HCT116 (cell line): ENCODE results near the gene MDM4. TPM values are rescaled to one million over a fixed set of nuclear protein-coding genes. Genes with fewer than 3 reads are reported as not detected.

ENCODE experiments used
- ATAC-seq: fragments of 200-7000 bp; cut with Tn5 transposase; 2 replicates; pipeline ENCODE4 v1.9.1; 2020; ENCODE audit warnings: mild to moderate bottlenecking, moderate library complexity
- BruUV-seq: library from RNA; stranded (reverse); fragments of 400-500 nt; replicated peaks from 2 replicates; lab custom pipeline; 2021; lab: Mats Ljungman, UMichigan
- CTCF ChIA-PET: fragments of 300-600 bp; sonication (Branson Sonifier 250); formaldehyde crosslinking; loops from one replicate; lab custom pipeline; 2021; ENCODE audit warnings: antibody characterized with exemption; lab: Charles Lee
- POLR2A ChIA-PET: fragments of 300-600, 350-600 bp; sonication (Branson Sonifier 250); formaldehyde crosslinking; loops from one replicate; lab custom pipeline; 2021; ENCODE audit warnings: antibody characterized with exemption; lab: Charles Lee
- RAD21 ChIA-PET, 2 experiments: fragments of 300-600 bp; sonication (Branson Sonifier 250); formaldehyde crosslinking; loops; one replicate each; lab custom pipeline; 2023; ENCODE audit warnings: low total read pairs in 2 of 2; ENCODE audit not compliant: uncharacterized antibody in 2 of 2, unreplicated experiment in 2 of 2, low non-redundant PET in 1 of 2; lab: Charles Lee
- DNase-seq: peaks from one replicate; pipeline ENCODE4 v3.0.0-alpha.2; 2010; ENCODE audit warnings: low read depth, low spot score
- H2AFZ ChIP-seq: fragments of 200-600 bp; shearing (Covaris generic), sonication (generic); 2 replicates; pipeline ENCODE4 v1.6.1; 2017; ENCODE audit warnings: low read depth, mixed run types, mixed read lengths, antibody characterized with exemption, low read length; ENCODE audit not compliant: poor library complexity, severe bottlenecking
- H3K27ac ChIP-seq: 2 replicates; pipeline ENCODE4 v1.5.1; 2012; ENCODE audit warnings: low read depth, low read length
- H3K27me3 ChIP-seq: fragments of 200-600 bp; sonication (generic); 2 replicates; pipeline ENCODE4 v1.6.1; 2016; ENCODE audit warnings: mixed run types, low read length, mixed read lengths; ENCODE audit not compliant: insufficient read depth
- H3K36me3 ChIP-seq, 2 experiments: fragments of 200-500 bp in 1 of 2; fragments of 200-600 bp in 1 of 2; sonication (Bioruptor generic) in 1 of 2; sonication (generic) in 1 of 2; 2 replicates each; pipeline versions ENCODE4 v1.5.1 to v1.6.1; 2014 to 2016; ENCODE audit warnings: low read length in 2 of 2, inconsistent platforms in 1 of 2, mixed read lengths in 1 of 2, mixed run types in 1 of 2; ENCODE audit not compliant: insufficient read depth in 2 of 2, control insufficient read depth in 1 of 2
- H3K4me1 ChIP-seq, 2 experiments: fragments of 200-600 bp in 1 of 2; sonication (generic) in 1 of 2; 2 replicates each; pipeline versions ENCODE4 v1.5.1 to v1.6.1; 2012 to 2017; ENCODE audit warnings: low read length in 2 of 2, inconsistent platforms in 1 of 2, mild to moderate bottlenecking in 1 of 2, mixed read lengths in 1 of 2, mixed run types in 1 of 2, moderate library complexity in 1 of 2; ENCODE audit not compliant: insufficient read depth in 2 of 2, control insufficient read depth in 1 of 2
- H3K4me2 ChIP-seq: fragments of 200-600 bp; sonication (generic); 2 replicates; pipeline ENCODE4 v1.6.1; 2017; ENCODE audit warnings: mixed run types, low read length, mixed read lengths
- H3K4me3 ChIP-seq, 2 experiments: fragments of 200-600 bp in 1 of 2; sonication (generic) in 1 of 2; replicated peaks in 1 of 2; 2 replicates each; pipeline ENCODE4 v1.5.1; 2011 to 2016; ENCODE audit warnings: low read length in 2 of 2, control low read depth in 1 of 2, low read depth in 1 of 2, mild to moderate bottlenecking in 1 of 2, mixed read lengths in 1 of 2, mixed run types in 1 of 2
- H3K79me2 ChIP-seq: fragments of 200-600 bp; sonication (generic); 2 replicates; pipeline ENCODE4 v1.6.1; 2017; ENCODE audit warnings: mild to moderate bottlenecking, mixed run types, low read length, moderate library complexity, mixed read lengths; ENCODE audit not compliant: insufficient read depth
- H3K9ac ChIP-seq: fragments of 200-600 bp; sonication (generic); 2 replicates; pipeline ENCODE4 v1.6.1; 2016; ENCODE audit warnings: low read length, mixed read lengths
- H3K9me2 ChIP-seq: fragments of 200-600 bp; sonication (generic), shearing (Covaris generic); 2 replicates; pipeline ENCODE4 v1.6.1; 2017; ENCODE audit warnings: mixed run types, mild to moderate bottlenecking, moderate library complexity; ENCODE audit not compliant: insufficient read depth
- H3K9me3 ChIP-seq, 2 experiments: fragments of 200-500 bp in 1 of 2; fragments of 200-600 bp in 1 of 2; sonication (Bioruptor generic) in 1 of 2; sonication (generic) in 1 of 2; 2 replicates each; pipeline ENCODE4 v1.6.1; 2014 to 2017; ENCODE audit warnings: low read length in 2 of 2, mixed read lengths in 2 of 2, inconsistent platforms in 1 of 2, low read depth in 1 of 2, mild to moderate bottlenecking in 1 of 2, mixed run types in 1 of 2, moderate library complexity in 1 of 2; ENCODE audit not compliant: control insufficient read depth in 1 of 2, insufficient read depth in 1 of 2
- H4K20me1 ChIP-seq: fragments of 200-600 bp; sonication (generic), shearing (Covaris generic); 2 replicates; pipeline ENCODE4 v1.6.1; 2017; ENCODE audit warnings: mixed run types, mild to moderate bottlenecking, moderate library complexity; ENCODE audit not compliant: insufficient read depth
- ATF3 ChIP-seq: IDR thresholded peaks from 2 replicates; pipeline ENCODE4 v1.6.1; 2012
- CEBPB ChIP-seq: IDR thresholded peaks from 2 replicates; pipeline ENCODE4 v1.6.1; 2012; ENCODE audit warnings: low read depth
- EGR1 ChIP-seq: IDR thresholded peaks from 2 replicates; pipeline ENCODE4 v1.6.1; 2012; ENCODE audit warnings: low read depth
- ELF1 ChIP-seq: IDR thresholded peaks from 2 replicates; pipeline ENCODE4 v1.6.1; 2012; ENCODE audit warnings: low read depth, borderline replicate concordance
- EZH2 ChIP-seq: fragments of 200-600 bp; sonication (generic); IDR thresholded peaks from 2 replicates; pipeline ENCODE4 v1.6.1; 2017; ENCODE audit warnings: antibody characterized with exemption, mixed run types
- FOSL1 ChIP-seq: IDR thresholded peaks from 2 replicates; pipeline ENCODE4 v1.6.1; 2012; ENCODE audit warnings: low read depth
- POLR2A ChIP-seq: IDR thresholded peaks from 2 replicates; pipeline ENCODE4 v1.7.0; 2011; ENCODE audit warnings: borderline replicate concordance; ENCODE audit not compliant: insufficient read depth, insufficient read length; ENCODE audit errors: extremely low read depth
- POLR2AphosphoS5 ChIP-seq: IDR thresholded peaks from 2 replicates; pipeline ENCODE4 v1.6.1; 2011; ENCODE audit warnings: mild to moderate bottlenecking, low read depth, low read length, moderate library complexity
- RAD21 ChIP-seq: IDR thresholded peaks from 2 replicates; pipeline ENCODE4 v1.6.1; 2012; ENCODE audit warnings: low read depth, mild to moderate bottlenecking
- SP1 ChIP-seq: IDR thresholded peaks from 2 replicates; pipeline ENCODE4 v1.6.1; 2012; ENCODE audit warnings: low read depth
- SRF ChIP-seq: IDR thresholded peaks from 2 replicates; pipeline ENCODE4 v1.6.1; 2012; ENCODE audit warnings: low read depth
- TCF7L2 ChIP-seq: IDR thresholded peaks from 2 replicates; pipeline ENCODE4 v1.7.0; 2011; ENCODE audit warnings: borderline replicate concordance, inconsistent platforms; ENCODE audit not compliant: insufficient read depth, insufficient read length; ENCODE audit errors: extremely low read depth
- YY1 ChIP-seq: IDR thresholded peaks from 2 replicates; pipeline ENCODE4 v1.6.1; 2011; ENCODE audit warnings: low read length, low read depth, moderate library complexity, mild to moderate bottlenecking; ENCODE audit not compliant: insufficient replicate concordance; ENCODE audit errors: extremely low read depth
- intact Hi-C: fragments of 100-400 bp; cut with micrococcal nuclease; formaldehyde crosslinking; loops from 2 replicates; pipeline ENCODE4 v1.10.0; 2022
- total RNA-seq: library from RNA; stranded (reverse); gene quantifications from one replicate; pipeline ENCODE4 v1.2.1, GENCODE V29; 2021; ENCODE audit not compliant: unreplicated experiment
- TF ChIP-seq, protein P1 (sequence below): IDR thresholded peaks from 2 replicates; pipeline ENCODE4 v1.6.1; 2012
- TF ChIP-seq, protein P2 (sequence below), 3 experiments: fragments of 200-600 bp in 1 of 3; sonication (generic) in 1 of 3; IDR thresholded peaks in 2 of 3; conservative IDR thresholded peaks in 1 of 3; 2 replicates each; pipeline ENCODE4 v1.5.1; 2012 to 2017; ENCODE audit warnings: low read depth in 2 of 3, low read length in 2 of 3, antibody characterized with exemption in 1 of 3, borderline replicate concordance in 1 of 3, control low read depth in 1 of 3, mild to moderate bottlenecking in 1 of 3, mixed read lengths in 1 of 3, mixed run types in 1 of 3, moderate library complexity in 1 of 3; ENCODE audit not compliant: insufficient read depth in 1 of 3
- TF ChIP-seq, protein P3 (sequence below): IDR thresholded peaks from 2 replicates; pipeline ENCODE4 v1.6.1; 2011; ENCODE audit warnings: mild to moderate bottlenecking, low read length, moderate library complexity; ENCODE audit not compliant: insufficient replicate concordance; ENCODE audit errors: extremely low read depth

The MDM4 gene
- total RNA-seq, 1 experiment from 2014 or later: 79.5 TPM

DNA sequence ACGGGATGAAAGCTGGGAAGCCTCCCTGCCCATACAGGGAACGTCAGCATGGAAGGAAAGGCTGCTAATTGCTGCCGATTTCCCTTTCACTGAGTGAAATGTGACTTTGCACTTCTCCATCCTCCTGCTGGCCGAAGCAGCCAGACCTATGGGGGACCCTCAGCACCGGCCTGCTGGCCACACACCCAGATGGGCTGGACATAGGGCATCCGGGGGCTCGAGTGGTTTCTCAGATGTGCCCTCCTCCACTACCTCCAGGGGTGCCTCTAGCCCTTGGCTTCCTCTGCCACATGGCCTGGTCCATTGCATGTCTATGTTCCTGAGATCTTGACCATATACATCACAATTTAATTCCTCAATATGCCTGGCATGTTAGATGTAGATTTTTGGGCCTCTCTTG is 89.6 kb downstream of the MDM4 start:
- intact Hi-C loops: no loop called here
- Histone ChIP-seq H2AFZ (no peak overlapping the region), H3K4me1 (no peaks in the 10 kb centered on the region), H3K9ac (no peak overlapping the region), H3K27me3 (no peaks in the 10 kb centered on the region), H3K9me3 (no peaks in the 10 kb centered on the region), H3K27ac (no peak overlapping the region), H3K4me3 (no peak overlapping the region), H4K20me1 (no peaks in the 10 kb centered on the region), H3K36me3 (no peaks in the 10 kb centered on the region), H3K79me2 (no peaks in the 10 kb centered on the region), H3K9me2 (no peaks in the 10 kb centered on the region), H3K4me2 (no peak overlapping the region)
- TF ChIP-seq RAD21 (no peak), ATF3 (no peak), YY1 (no peak), EGR1 (no peak), POLR2A (no peak), SP1 (no peak), FOSL1 (no peak), SRF (no peak), TCF7L2 (no peak), ELF1 (no peak), EZH2 (no peak), POLR2AphosphoS5 (no peak), CEBPB (no peak)
- TF ChIP-seq, protein P1, sequence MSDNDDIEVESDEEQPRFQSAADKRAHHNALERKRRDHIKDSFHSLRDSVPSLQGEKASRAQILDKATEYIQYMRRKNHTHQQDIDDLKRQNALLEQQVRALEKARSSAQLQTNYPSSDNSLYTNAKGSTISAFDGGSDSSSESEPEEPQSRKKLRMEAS: no peak
- TF ChIP-seq, protein P2, sequence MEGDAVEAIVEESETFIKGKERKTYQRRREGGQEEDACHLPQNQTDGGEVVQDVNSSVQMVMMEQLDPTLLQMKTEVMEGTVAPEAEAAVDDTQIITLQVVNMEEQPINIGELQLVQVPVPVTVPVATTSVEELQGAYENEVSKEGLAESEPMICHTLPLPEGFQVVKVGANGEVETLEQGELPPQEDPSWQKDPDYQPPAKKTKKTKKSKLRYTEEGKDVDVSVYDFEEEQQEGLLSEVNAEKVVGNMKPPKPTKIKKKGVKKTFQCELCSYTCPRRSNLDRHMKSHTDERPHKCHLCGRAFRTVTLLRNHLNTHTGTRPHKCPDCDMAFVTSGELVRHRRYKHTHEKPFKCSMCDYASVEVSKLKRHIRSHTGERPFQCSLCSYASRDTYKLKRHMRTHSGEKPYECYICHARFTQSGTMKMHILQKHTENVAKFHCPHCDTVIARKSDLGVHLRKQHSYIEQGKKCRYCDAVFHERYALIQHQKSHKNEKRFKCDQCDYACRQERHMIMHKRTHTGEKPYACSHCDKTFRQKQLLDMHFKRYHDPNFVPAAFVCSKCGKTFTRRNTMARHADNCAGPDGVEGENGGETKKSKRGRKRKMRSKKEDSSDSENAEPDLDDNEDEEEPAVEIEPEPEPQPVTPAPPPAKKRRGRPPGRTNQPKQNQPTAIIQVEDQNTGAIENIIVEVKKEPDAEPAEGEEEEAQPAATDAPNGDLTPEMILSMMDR (IDR thresholded peaks at IDR 0.05 in 2 of 3, conservative IDR thresholded peaks at IDR 0.05 in 1 of 3; ENCODE audit: borderline replicate concordance in 1 of 3, insufficient read depth in 1 of 3, low read depth in 2 of 3, low read length in 2 of 3): no peak
- TF ChIP-seq, protein P3, sequence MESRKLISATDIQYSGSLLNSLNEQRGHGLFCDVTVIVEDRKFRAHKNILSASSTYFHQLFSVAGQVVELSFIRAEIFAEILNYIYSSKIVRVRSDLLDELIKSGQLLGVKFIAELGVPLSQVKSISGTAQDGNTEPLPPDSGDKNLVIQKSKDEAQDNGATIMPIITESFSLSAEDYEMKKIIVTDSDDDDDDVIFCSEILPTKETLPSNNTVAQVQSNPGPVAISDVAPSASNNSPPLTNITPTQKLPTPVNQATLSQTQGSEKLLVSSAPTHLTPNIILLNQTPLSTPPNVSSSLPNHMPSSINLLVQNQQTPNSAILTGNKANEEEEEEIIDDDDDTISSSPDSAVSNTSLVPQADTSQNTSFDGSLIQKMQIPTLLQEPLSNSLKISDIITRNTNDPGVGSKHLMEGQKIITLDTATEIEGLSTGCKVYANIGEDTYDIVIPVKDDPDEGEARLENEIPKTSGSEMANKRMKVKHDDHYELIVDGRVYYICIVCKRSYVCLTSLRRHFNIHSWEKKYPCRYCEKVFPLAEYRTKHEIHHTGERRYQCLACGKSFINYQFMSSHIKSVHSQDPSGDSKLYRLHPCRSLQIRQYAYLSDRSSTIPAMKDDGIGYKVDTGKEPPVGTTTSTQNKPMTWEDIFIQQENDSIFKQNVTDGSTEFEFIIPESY: no peak
- no TSS peak for BruUV-seq
- ChIA-PET RAD21 (no interaction called here), POLR2A (no interaction called here), CTCF (no interaction called here)
- ATAC-seq (no peak), DNase-seq (no peak)

Other genes starting within 250 kb of the MDM4 start
- gene PLEKHA6, start 156.5 kb upstream of the MDM4 start, total RNA-seq: 13.1 TPM
- 69.3 TPM for gene PPP1R15B, start 104.6 kb upstream of the MDM4 start, total RNA-seq
- gene PIK3C2B, start 21.6 kb upstream of the MDM4 start, total RNA-seq: 17.4 TPM
- gene LRRN2, start 169.3 kb downstream of the MDM4 start, total RNA-seq: 3.2 TPM